GM23338 (cell line): ENCODE data around the gene APBA1. TPM values are rescaled to one million over a fixed set of nuclear protein-coding genes. Genes with fewer than 3 reads are reported as not detected.

Source experiments
- ATAC-seq: fragments of 200-7000 bp; cut with Tn5 transposase; 3 replicates; pipeline ENCODE4 v1.9.1; 2020
- DNase-seq: peaks from one replicate; pipeline ENCODE4 v3.0.0-alpha.2; 2015; ENCODE audit warnings: low spot score
- H2AFZ ChIP-seq: fragments of 200-600 bp; sonication (generic); 2 replicates; pipeline ENCODE4 v1.8.0; 2016; ENCODE audit warnings: antibody characterized with exemption, mild to moderate bottlenecking, moderate library complexity
- H3F3A ChIP-seq: fragments of 200-600 bp; sonication (generic); replicated peaks from 2 replicates; pipeline ENCODE4 v1.8.0; 2017; ENCODE audit warnings: antibody characterized with exemption, mixed run types, low read depth
- H3K27ac ChIP-seq: fragments of 200-600 bp; sonication (generic); 2 replicates; pipeline ENCODE4 v1.6.1; 2016; ENCODE audit warnings: low read depth
- H3K27me3 ChIP-seq: fragments of 200-600 bp; sonication (generic); 2 replicates; pipeline ENCODE4 v1.8.0; 2016; ENCODE audit warnings: mild to moderate bottlenecking, mixed run types, moderate library complexity; ENCODE audit not compliant: insufficient read depth
- H3K36me3 ChIP-seq: fragments of 200-600 bp; sonication (generic); 2 replicates; pipeline ENCODE4 v1.8.0; 2016; ENCODE audit warnings: mild to moderate bottlenecking; ENCODE audit not compliant: insufficient read depth
- H3K4me1 ChIP-seq: fragments of 200-600 bp; sonication (generic); 2 replicates; pipeline ENCODE4 v1.8.0; 2016; ENCODE audit warnings: mild to moderate bottlenecking, moderate library complexity; ENCODE audit not compliant: insufficient read depth
- H3K4me2 ChIP-seq: fragments of 200-600 bp; sonication (generic); 2 replicates; pipeline ENCODE4 v1.7.1; 2017; ENCODE audit warnings: mixed run types
- H3K4me3 ChIP-seq: fragments of 200-600 bp; sonication (generic); 2 replicates; pipeline ENCODE4 v1.6.1; 2016; ENCODE audit warnings: mixed run types
- H3K79me2 ChIP-seq: fragments of 200-600 bp; sonication (generic); replicated peaks from 2 replicates; pipeline ENCODE4 v1.8.0; 2017; ENCODE audit warnings: mild to moderate bottlenecking; ENCODE audit not compliant: insufficient read depth
- H3K9me2 ChIP-seq: fragments of 200-600 bp; sonication (generic); 2 replicates; pipeline ENCODE4 v1.8.0; 2017; ENCODE audit not compliant: insufficient read depth
- H4K20me1 ChIP-seq: fragments of 200-600 bp; sonication (generic); replicated peaks from 2 replicates; pipeline ENCODE4 v1.8.0; 2017; ENCODE audit warnings: mild to moderate bottlenecking; ENCODE audit not compliant: insufficient read depth
- H3K27ac Mint-ChIP-seq: 2 replicates; pipeline ENCODE4 v1.8.0; 2020; ENCODE audit warnings: inconsistent platforms, mild to moderate bottlenecking, moderate library complexity, mixed read lengths
- H3K27me3 Mint-ChIP-seq: 3 replicates; pipeline ENCODE4 v1.8.0; 2022; ENCODE audit warnings: low read depth, mild to moderate bottlenecking, moderate library complexity, mixed read lengths, inconsistent platforms; ENCODE audit not compliant: insufficient read depth, poor library complexity
- H3K36me3 Mint-ChIP-seq: 3 replicates; pipeline ENCODE4 v1.8.0; 2021; ENCODE audit warnings: low read depth, mild to moderate bottlenecking, inconsistent platforms, moderate library complexity, mixed read lengths
- H3K4me1 Mint-ChIP-seq: 3 replicates; pipeline ENCODE4 v1.8.0; 2020; ENCODE audit warnings: mild to moderate bottlenecking, inconsistent platforms, mixed read lengths
- H3K4me3 Mint-ChIP-seq: 3 replicates; pipeline ENCODE4 v1.8.0; 2021; ENCODE audit warnings: moderate library complexity, mild to moderate bottlenecking, inconsistent platforms, mixed read lengths
- H3K9me3 Mint-ChIP-seq: 3 replicates; pipeline ENCODE4 v1.8.0; 2020; ENCODE audit warnings: moderate library complexity, mild to moderate bottlenecking, inconsistent platforms, mixed read lengths
- CREB1 ChIP-seq: fragments of 250-450 bp; sonication (Bioruptor Pico); IDR thresholded peaks from 2 replicates; pipeline ENCODE4 v1.5.0; 2020; ENCODE audit warnings: low read depth, mild to moderate bottlenecking, moderate library complexity
- CTCF ChIP-seq, 2 experiments: fragments of 200-600 bp in 1 of 2; sonication (generic) in 1 of 2; conservative IDR thresholded peaks; 2 replicates each; pipeline versions ENCODE4 v1.5.1 to v1.6.1; 2016 to 2017; ENCODE audit warnings: antibody characterized with exemption in 2 of 2, low read depth in 2 of 2, mild to moderate bottlenecking in 2 of 2, moderate library complexity in 1 of 2
- EZH2 ChIP-seq: fragments of 200-600 bp; sonication (generic); IDR thresholded peaks from one replicate; pipeline ENCODE4 v1.8.0; 2017; ENCODE audit warnings: antibody characterized with exemption, mild to moderate bottlenecking, low read depth; ENCODE audit not compliant: unreplicated experiment
- NANOG ChIP-seq: IDR thresholded peaks from 2 replicates; pipeline ENCODE4 v1.6.1; 2016; ENCODE audit warnings: antibody characterized with exemption, borderline replicate concordance
- REST ChIP-seq: IDR thresholded peaks from one replicate; pipeline ENCODE4 v1.6.1; 2018; ENCODE audit warnings: antibody characterized with exemption; ENCODE audit not compliant: unreplicated experiment
- ZNF331 ChIP-seq: fragments of 250-450 bp; sonication (Bioruptor Pico); IDR thresholded peaks from 2 replicates; pipeline ENCODE4 v1.5.0; 2020; ENCODE audit warnings: low read depth, mild to moderate bottlenecking, moderate library complexity
- ZNF462 ChIP-seq: fragments of 250-450 bp; sonication (Bioruptor Pico); IDR thresholded peaks from 2 replicates; pipeline ENCODE4 v1.5.0; 2020; ENCODE audit warnings: mild to moderate bottlenecking, moderate library complexity
- polyA plus RNA-seq: library from polyadenylated mRNA; unstranded; fragments of >200 nt; fragmentation: Nextera tagmentation; extraction: Ambion mirVana; gene quantifications from 2 replicates; pipeline ENCODE4 v1.2.1, GENCODE V29; 2016
- total RNA-seq: library from RNA; depleted of rRNA; stranded (reverse); fragments of >200 nt; shearing (Covaris generic); gene quantifications from 2 replicates; pipeline ENCODE4 v1.2.3, GENCODE V29; 2014

APBA1 gene
- total and polyA plus RNA-seq, 2 experiments from 2014 or later: 0.26 to 1.0 TPM

GRCh38 chr9:69637817-69638200 is 34.4 kb downstream of the APBA1 start (continued):
- TF ChIP-seq CTCF (conservative IDR thresholded peaks at IDR 0.05; ENCODE audit: low read depth in 2 of 2) (no peak), ZNF462 (CRISPR knock-in tag) (no peak), EZH2 (no peak), ZNF331 (CRISPR knock-in tag) (no peak)

GRCh38 chr9:69637193-69637816 is 34.9 kb downstream of the APBA1 start:
- no peak overlapping the region for H3K27ac ChIP-seq
- Mint-ChIP-seq H3K4me3 (no peak overlapping the region), H3K4me1 (no peaks in the 10 kb centered on the region), H3K9me3 (no peaks in the 10 kb centered on the region), H3K36me3 (no peaks in the 10 kb centered on the region), H3K27ac (no peak overlapping the region), H3K27me3 (no peaks in the 10 kb centered on the region)
- H2AFZ ChIP-seq: no peak overlapping the region
- H4K20me1 ChIP-seq: no peaks in the 10 kb centered on the region
- no peak overlapping the region for H3K4me3 ChIP-seq
- no peaks in the 10 kb centered on the region for H3K4me1 ChIP-seq
- no peaks in the 10 kb centered on the region for H3K27me3 ChIP-seq
- H3F3A ChIP-seq: no peaks in the 10 kb centered on the region
- H3K79me2 ChIP-seq: no peaks in the 10 kb centered on the region
- H3K36me3 ChIP-seq: no peaks in the 10 kb centered on the region
- no peak overlapping the region for H3K4me2 ChIP-seq
- ATAC-seq (no peak), DNase-seq (no peak)
- H3K9me2 ChIP-seq: no peaks in the 10 kb centered on the region; the same call in 1 of the 2 replicates
- TF ChIP-seq NANOG: no peak
- no peak for TF ChIP-seq CTCF (conservative IDR thresholded peaks at IDR 0.05; ENCODE audit: low read depth in 2 of 2)
- TF ChIP-seq ZNF331 (CRISPR knock-in tag): no peak
- TF ChIP-seq CREB1 (CRISPR knock-in tag): no peak
- no peak for TF ChIP-seq REST
